ENCODE results near the gene MOCS1. TPM values are rescaled to one million over a fixed set of nuclear protein-coding genes. Genes with fewer than 3 reads are reported as not detected.

MOCS1 gene
- total and polyA plus RNA-seq, 2 experiments from 2014 or later = 17.2 to 28.1 TPM

GRCh38 chr6:39920157-39920556 lies 14.1 kb downstream of the MOCS1 start (continued):
- TF ChIP-seq CTCF (conservative IDR thresholded peaks at IDR 0.05; ENCODE audit: low read depth in 2 of 2) (no peak), EZH2phosphoT487 (IDR thresholded peaks at IDR 0.05; ENCODE audit: unreplicated experiment) (no peak), EZH2 (IDR thresholded peaks at IDR 0.05; ENCODE audit: low read depth, unreplicated experiment) (no peak), REST (IDR thresholded peaks at IDR 0.05; ENCODE audit: unreplicated experiment) (no peak), CREB1 (CRISPR knock-in tag; IDR thresholded peaks at IDR 0.05; ENCODE audit: low read depth) (no peak), JUNB (IDR thresholded peaks at IDR 0.05; ENCODE audit: unreplicated experiment) (no peak), ZNF114 (CRISPR knock-in tag; IDR thresholded peaks at IDR 0.05) (no peak)

- Mint-ChIP-seq H3K4me3 (no peak overlapping the region), H3K9me3 (no peaks in the 10 kb centered on the region; the same call in 2 of the 3 replicates), H3K27ac (no peak overlapping the region), H3K36me3 (ENCODE audit: low read depth) (peaks cover 31% of the 10 kb centered on the region), H3K27me3 (ENCODE audit: insufficient read depth, low read depth, poor library complexity) (no peaks in the 10 kb centered on the region), H3K4me1 (peaks cover 5% of the 10 kb centered on the region; the same call in 2 of the 3 replicates)
- Histone ChIP-seq H3K9me2 (ENCODE audit: insufficient read depth) (no peaks in the 10 kb centered on the region), H2AFZ (no peak overlapping the region), H3K36me3 (ENCODE audit: insufficient read depth) (peaks cover 6% of the 10 kb centered on the region; the same call in 1 of the 2 replicates), H4K20me1 (replicated peaks; ENCODE audit: insufficient read depth) (no peaks in the 10 kb centered on the region), H3F3A (replicated peaks; ENCODE audit: low read depth) (no peaks in the 10 kb centered on the region), H3K4me2 (no peak overlapping the region), H3K27ac (ENCODE audit: low read depth) (no peak overlapping the region), H3K27me3 (ENCODE audit: insufficient read depth) (no peaks in the 10 kb centered on the region), H3K4me3 (no peak overlapping the region), H3K4me1 (ENCODE audit: insufficient read depth) (no peaks in the 10 kb centered on the region), H3K79me2 (replicated peaks; ENCODE audit: insufficient read depth) (peaks cover 5% of the 10 kb centered on the region; the same call in 1 of the 2 replicates)
- ATAC-seq (no peak), DNase-seq (ENCODE audit: low spot score) (no peak)
- no peak for TF ChIP-seq STAT1 (IDR thresholded peaks at IDR 0.05; ENCODE audit: unreplicated experiment)
- no peak for TF ChIP-seq ZNF114 (CRISPR knock-in tag; IDR thresholded peaks at IDR 0.05)
- TF ChIP-seq ETS1 (IDR thresholded peaks at IDR 0.05) = no peak
- TF ChIP-seq ZNF331 (CRISPR knock-in tag; IDR thresholded peaks at IDR 0.05; ENCODE audit: low read depth) = no peak
- no peak for TF ChIP-seq JUNB (IDR thresholded peaks at IDR 0.05; ENCODE audit: unreplicated experiment)
- no peak for TF ChIP-seq NANOG (IDR thresholded peaks at IDR 0.05; ENCODE audit: borderline replicate concordance)
- TF ChIP-seq POLR2AphosphoS5 (IDR thresholded peaks at IDR 0.05; ENCODE audit: low read depth) = no peak
- TF ChIP-seq EZH2phosphoT487 (IDR thresholded peaks at IDR 0.05; ENCODE audit: unreplicated experiment) = no peak
- no peak for TF ChIP-seq CREB1 (CRISPR knock-in tag; IDR thresholded peaks at IDR 0.05; ENCODE audit: low read depth)
- no peak for TF ChIP-seq ZNF462 (CRISPR knock-in tag; IDR thresholded peaks at IDR 0.05)
- TF ChIP-seq EZH2 (IDR thresholded peaks at IDR 0.05; ENCODE audit: low read depth, unreplicated experiment) = no peak
Observed at GRCh38 chr6:39918831-39919230, 15.4 kb downstream of the MOCS1 start.
